KMS-11 (cell line): ENCODE results near the gene EP400.

ENCODE experiments used
- H2AFZ ChIP-seq: fragments of 200-600 bp; sonication (generic); 2 replicates; pipeline ENCODE4 v1.6.1; 2016; ENCODE audit warnings: antibody characterized with exemption, mixed run types, low read depth
- H3K27ac ChIP-seq: fragments of 200-600 bp; sonication (generic); 2 replicates; pipeline ENCODE4 v1.6.1; 2016; ENCODE audit warnings: mild to moderate bottlenecking, mixed run types
- H3K27me3 ChIP-seq: fragments of 200-600 bp; sonication (generic); 2 replicates; pipeline ENCODE4 v1.6.1; 2017; ENCODE audit warnings: mild to moderate bottlenecking, low read depth, mixed run types, moderate library complexity; ENCODE audit not compliant: insufficient read depth
- H3K36me3 ChIP-seq: fragments of 200-600 bp; sonication (generic); 2 replicates; pipeline ENCODE4 v1.6.1; 2017; ENCODE audit warnings: mild to moderate bottlenecking, mixed run types; ENCODE audit not compliant: insufficient read depth
- H3K4me1 ChIP-seq: fragments of 200-600 bp; sonication (generic); 2 replicates; pipeline ENCODE4 v1.6.1; 2016; ENCODE audit warnings: mild to moderate bottlenecking, low read depth, mixed run types; ENCODE audit not compliant: poor library complexity, severe bottlenecking
- H3K4me2 ChIP-seq: fragments of 200-600 bp; sonication (generic); 2 replicates; pipeline ENCODE4 v1.7.0; 2016; ENCODE audit warnings: mild to moderate bottlenecking, mixed run types
- H3K4me3 ChIP-seq: fragments of 200-600 bp; sonication (generic); IDR thresholded peaks from 2 replicates; pipeline ENCODE4 v1.6.1; 2017; ENCODE audit warnings: low read depth, low read length, mixed read lengths; ENCODE audit not compliant: insufficient read depth
- H3K79me2 ChIP-seq: fragments of 200-600 bp; sonication (generic); 2 replicates; pipeline ENCODE4 v1.6.1; 2016; ENCODE audit warnings: low read depth, mixed run types; ENCODE audit not compliant: insufficient read depth
- H3K9ac ChIP-seq: fragments of 200-600 bp; sonication (generic); 2 replicates; pipeline ENCODE4 v1.6.1; 2016; ENCODE audit warnings: mild to moderate bottlenecking, mixed run types
- H4K20me1 ChIP-seq: fragments of 200-600 bp; sonication (generic); 2 replicates; pipeline ENCODE4 v1.6.1; 2016; ENCODE audit warnings: mild to moderate bottlenecking, mixed run types; ENCODE audit not compliant: insufficient read depth
- CTCF ChIP-seq: fragments of 200-600 bp; sonication (generic); conservative IDR thresholded peaks from 2 replicates; pipeline ENCODE4 v1.6.1; 2017; ENCODE audit warnings: low read depth, mild to moderate bottlenecking, antibody characterized with exemption, low read length, moderate library complexity, mixed read lengths

The EP400 gene

DNA sequence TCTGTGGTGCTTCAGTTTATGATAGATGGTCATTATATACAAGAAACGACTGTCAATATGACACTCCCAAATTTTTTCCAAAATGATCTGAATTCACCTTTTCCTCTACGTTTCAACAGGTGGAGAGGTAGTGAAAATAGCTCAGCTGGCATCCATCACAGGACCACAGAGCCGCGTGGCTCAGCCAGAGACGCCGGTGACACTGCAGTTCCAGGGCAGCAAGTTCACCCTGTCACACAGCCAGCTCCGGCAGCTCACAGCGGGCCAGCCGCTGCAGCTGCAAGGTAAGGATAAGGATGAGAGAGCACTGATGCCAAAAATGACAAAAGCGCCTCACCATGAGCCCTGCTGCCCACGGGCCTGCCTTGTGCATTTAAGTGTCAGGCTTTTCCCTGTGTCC, 73.9 kb downstream of the EP400 start:
- H3K36me3 ChIP-seq, result no peaks in the 10 kb centered on the region
- no peak overlapping the region for H3K4me2 ChIP-seq
- H3K27ac ChIP-seq, result no peak overlapping the region
- H3K27me3 ChIP-seq, result no peaks in the 10 kb centered on the region
- H3K4me3 ChIP-seq, result no peak overlapping the region
- H3K9ac ChIP-seq, result no peak overlapping the region
- H4K20me1 ChIP-seq, result no peaks in the 10 kb centered on the region
- TF ChIP-seq CTCF, result no peak
- H3K4me1 ChIP-seq, result no peaks in the 10 kb centered on the region
- H3K79me2 ChIP-seq, result no peaks in the 10 kb centered on the region
- H2AFZ ChIP-seq, result no peak overlapping the region

- H3K4me1 ChIP-seq, result no peaks in the 10 kb centered on the region
- H3K79me2 ChIP-seq, result no peaks in the 10 kb centered on the region
- no peak overlapping the region for H3K4me3 ChIP-seq
- H3K4me2 ChIP-seq, result no peak overlapping the region
- no peak overlapping the region for H3K9ac ChIP-seq
- H4K20me1 ChIP-seq, result no peaks in the 10 kb centered on the region
- no peak overlapping the region for H3K27ac ChIP-seq
- H3K36me3 ChIP-seq, result no peaks in the 10 kb centered on the region
- TF ChIP-seq CTCF, result no peak
- no peaks in the 10 kb centered on the region for H3K27me3 ChIP-seq
- no peak overlapping the region for H2AFZ ChIP-seq
Measured at GRCh38 chr12:132024758-132025157, 75.0 kb downstream of the EP400 start.

DNA sequence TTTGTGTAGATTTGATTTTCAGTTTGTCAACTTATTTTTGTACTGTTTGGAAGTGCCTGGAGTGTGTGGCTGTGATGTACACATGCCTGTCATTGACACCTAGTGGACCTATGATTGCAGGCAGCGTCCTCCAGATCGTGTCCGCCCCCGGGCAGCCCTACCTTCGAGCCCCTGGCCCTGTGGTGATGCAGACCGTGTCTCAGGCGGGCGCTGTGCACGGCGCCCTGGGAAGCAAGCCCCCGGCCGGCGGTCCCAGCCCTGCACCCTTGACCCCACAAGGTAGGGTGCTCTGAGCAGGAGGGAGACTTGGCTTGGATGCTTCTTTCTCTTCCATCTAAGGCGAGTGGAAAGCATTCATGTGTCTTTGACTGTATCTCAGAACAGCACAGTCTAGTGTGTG, 75.8 kb downstream of the EP400 start:
- H3K4me3 ChIP-seq, result no peak overlapping the region
- H3K27me3 ChIP-seq, result no peaks in the 10 kb centered on the region
- H3K9ac ChIP-seq, result no peak overlapping the region
- H2AFZ ChIP-seq, result no peak overlapping the region
- no peaks in the 10 kb centered on the region for H3K79me2 ChIP-seq
- no peaks in the 10 kb centered on the region for H3K4me1 ChIP-seq
- TF ChIP-seq CTCF, result no peak
- no peaks in the 10 kb centered on the region for H4K20me1 ChIP-seq
- no peak overlapping the region for H3K4me2 ChIP-seq
- no peaks in the 10 kb centered on the region for H3K36me3 ChIP-seq
- H3K27ac ChIP-seq, result no peak overlapping the region

DNA sequence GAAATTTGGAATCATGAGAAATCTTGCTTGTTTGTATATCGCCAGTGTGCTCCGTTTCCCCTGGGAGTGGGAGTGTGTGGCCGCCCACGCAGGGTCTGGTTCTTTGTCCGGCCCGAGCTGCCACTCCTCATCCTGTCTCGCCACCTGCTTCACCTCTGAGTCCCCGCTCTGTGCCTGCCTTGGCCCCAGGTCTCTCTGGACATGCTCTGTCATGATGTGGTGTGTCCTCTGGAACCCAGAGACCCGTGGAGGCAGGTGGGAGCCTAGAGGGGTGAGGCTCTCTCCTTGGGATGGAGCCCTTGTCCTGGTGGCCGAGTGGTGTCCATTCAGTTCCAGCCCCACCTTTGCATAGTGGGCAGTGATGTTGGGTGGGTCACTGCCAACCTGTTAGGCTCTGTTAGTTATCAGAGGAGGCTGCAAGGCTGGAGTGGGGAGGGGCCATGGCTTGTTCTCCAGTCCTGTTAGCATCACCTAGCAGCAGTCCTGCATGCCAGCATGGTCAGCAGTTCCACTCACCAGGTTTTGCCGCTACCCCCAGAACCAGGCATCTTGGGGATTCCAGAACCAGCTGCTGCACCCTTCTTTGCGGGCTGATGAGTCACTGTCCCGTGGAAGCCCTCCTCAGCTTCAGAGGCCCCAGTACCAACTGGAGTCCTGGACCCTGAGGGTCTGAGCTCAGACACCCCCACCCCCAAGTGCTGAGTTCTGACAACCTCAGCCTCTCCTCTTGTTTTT, 76.5 kb downstream of the EP400 start:
- H3K9ac ChIP-seq, result no peak overlapping the region
- no peaks in the 10 kb centered on the region for H4K20me1 ChIP-seq
- H3K4me1 ChIP-seq, result no peaks in the 10 kb centered on the region
- H3K4me2 ChIP-seq, result no peak overlapping the region
- H3K4me3 ChIP-seq, result no peak overlapping the region
- no peaks in the 10 kb centered on the region for H3K27me3 ChIP-seq
- no peak for TF ChIP-seq CTCF
- no peaks in the 10 kb centered on the region for H3K36me3 ChIP-seq
- no peaks in the 10 kb centered on the region for H3K79me2 ChIP-seq
- H3K27ac ChIP-seq, result no peak overlapping the region
- no peak overlapping the region for H2AFZ ChIP-seq
